K562 (cell line): ENCODE measurements around the gene C11orf98. TPM values are rescaled to one million over a fixed set of nuclear protein-coding genes. Genes with fewer than 3 reads are reported as not detected.

ENCODE experiments used
- BRD9 ChIP-seq: fragments of 450-650 bp; IDR thresholded peaks from 2 replicates; pipeline ENCODE4 v1.6.1; 2018; ENCODE audit warnings: low read depth; ENCODE audit not compliant: partially characterized antibody
- CBX8 ChIP-seq: fragments of 200-600 bp; sonication (generic); IDR thresholded peaks from 2 replicates; pipeline ENCODE4 v1.6.1; 2012; ENCODE audit warnings: borderline replicate concordance, mixed run types, low read depth, mild to moderate bottlenecking, moderate library complexity, mixed read lengths, low read length, control low read depth, inconsistent platforms; ENCODE audit not compliant: poor library complexity, severe bottlenecking; ENCODE audit errors: extremely low read depth
- KLF6 ChIP-seq: fragments of 250-450 bp; sonication (Bioruptor Pico); IDR thresholded peaks from 2 replicates; pipeline ENCODE4 v1.4.0; 2020; ENCODE audit warnings: mild to moderate bottlenecking, moderate library complexity, borderline replicate concordance
- MCM7 ChIP-seq, 2 experiments: fragments of 450-650 bp; IDR thresholded peaks; 2 replicates each; pipeline ENCODE4 v1.6.1; 2016 to 2018
- NCOR1 ChIP-seq: fragments of 450-650 bp; IDR thresholded peaks from 2 replicates; pipeline ENCODE4 v1.6.1; 2016; ENCODE audit warnings: mild to moderate bottlenecking, moderate library complexity
- NELFE ChIP-seq: IDR thresholded peaks from 2 replicates; pipeline ENCODE4 v1.6.1; 2011; ENCODE audit warnings: mild to moderate bottlenecking; ENCODE audit not compliant: insufficient read depth, insufficient read length
- PTRF ChIP-seq: fragments of 450-650 bp; IDR thresholded peaks from 2 replicates; pipeline ENCODE4 v1.6.1; 2016; ENCODE audit warnings: mild to moderate bottlenecking, missing genetic modification characterization, missing compliant biosample characterization
- RFX1 ChIP-seq: fragments of 450-650 bp; IDR thresholded peaks from 2 replicates; pipeline ENCODE4 v1.6.1; 2016; ENCODE audit warnings: mild to moderate bottlenecking, moderate library complexity
- SMARCB1 ChIP-seq: IDR thresholded peaks from 2 replicates; pipeline ENCODE4 v1.6.1; 2011; ENCODE audit warnings: improper control_type of control experiment, low read depth; ENCODE audit not compliant: insufficient read length
- TCF3 ChIP-seq: sonication (generic); formaldehyde crosslinking; IDR thresholded peaks from 2 replicates; pipeline ENCODE4 v1.4.0; 2020; ENCODE audit warnings: mild to moderate bottlenecking, missing genetic modification reagents
- ZNF140 ChIP-seq: fragments of 250-450 bp; sonication (Bioruptor Pico); IDR thresholded peaks from 2 replicates; pipeline ENCODE4 v1.8.0; 2021; ENCODE audit warnings: moderate library complexity, mild to moderate bottlenecking, inconsistent platforms
- ZNF785 ChIP-seq: fragments of 250-450 bp; sonication (Bioruptor Pico); IDR thresholded peaks from 2 replicates; pipeline ENCODE4 v1.4.0; 2020; ENCODE audit warnings: mild to moderate bottlenecking
- polyA plus RNA-seq, 8 experiments: library from polyadenylated mRNA; depleted of rRNA in 4 of 8; stranded (reverse) in 5 of 8; unstranded in 3 of 8; fragments of >200 nt; fragmentation: Nextera tagmentation in 2 of 8; fragmentation: Illumina TruSeq in 1 of 8; extraction: Ambion mirVana in 2 of 8; extraction: Trizol in 1 of 8; gene quantifications; 2 replicates each; pipeline versions ENCODE4 v1.2.1 to v1.2.3, GENCODE V29; 2011 to 2014; ENCODE audit warnings: inconsistent platforms in 1 of 8, missing spikeins in 1 of 8
- total RNA-seq, 7 experiments: library from RNA; depleted of rRNA in 6 of 7; stranded (reverse); fragments of >200 nt in 6 of 7; fragmentation: Illumina TruSeq in 2 of 7; extraction: Trizol in 2 of 7; gene quantifications; 2 replicates each; pipeline versions ENCODE4 v1.2.1 to v1.2.3, GENCODE V29; 2011 to 2021; ENCODE audit warnings: low replicate concordance in 1 of 7
- TF ChIP-seq, protein P1 (sequence below): sonication (generic); formaldehyde crosslinking; IDR thresholded peaks from 2 replicates; pipeline ENCODE4 v1.5.0; 2020; ENCODE audit warnings: missing genetic modification reagents
- TF ChIP-seq, protein P2 (sequence below): fragments of 250-450 bp; sonication (Bioruptor Pico); IDR thresholded peaks from 2 replicates; pipeline ENCODE4 v1.5.0; 2021; ENCODE audit warnings: mild to moderate bottlenecking, moderate library complexity
- TF ChIP-seq, protein P3 (sequence below): fragments of 250-450 bp; sonication (Bioruptor Pico); IDR thresholded peaks from 2 replicates; pipeline ENCODE4 v1.5.1; 2021; ENCODE audit warnings: mild to moderate bottlenecking
- TF ChIP-seq, protein P4 (sequence below), 2 experiments: fragments of 450-650 bp; conservative IDR thresholded peaks; 2 replicates each; pipeline ENCODE4 v1.6.1; 2017; ENCODE audit warnings: mild to moderate bottlenecking in 2 of 2, moderate library complexity in 2 of 2
- TF ChIP-seq, protein P5 (sequence below): sonication (generic); formaldehyde crosslinking; IDR thresholded peaks from 2 replicates; pipeline ENCODE4 v1.8.0; 2022; ENCODE audit warnings: missing genetic modification reagents, mild to moderate bottlenecking, borderline replicate concordance

C11orf98 gene
- total and polyA plus RNA-seq, 9 of the 15 experiments (the other 6 are each of a cell fraction or from before 2014, with no cell fraction given), result 103 to 352 (median 218) TPM

DNA sequence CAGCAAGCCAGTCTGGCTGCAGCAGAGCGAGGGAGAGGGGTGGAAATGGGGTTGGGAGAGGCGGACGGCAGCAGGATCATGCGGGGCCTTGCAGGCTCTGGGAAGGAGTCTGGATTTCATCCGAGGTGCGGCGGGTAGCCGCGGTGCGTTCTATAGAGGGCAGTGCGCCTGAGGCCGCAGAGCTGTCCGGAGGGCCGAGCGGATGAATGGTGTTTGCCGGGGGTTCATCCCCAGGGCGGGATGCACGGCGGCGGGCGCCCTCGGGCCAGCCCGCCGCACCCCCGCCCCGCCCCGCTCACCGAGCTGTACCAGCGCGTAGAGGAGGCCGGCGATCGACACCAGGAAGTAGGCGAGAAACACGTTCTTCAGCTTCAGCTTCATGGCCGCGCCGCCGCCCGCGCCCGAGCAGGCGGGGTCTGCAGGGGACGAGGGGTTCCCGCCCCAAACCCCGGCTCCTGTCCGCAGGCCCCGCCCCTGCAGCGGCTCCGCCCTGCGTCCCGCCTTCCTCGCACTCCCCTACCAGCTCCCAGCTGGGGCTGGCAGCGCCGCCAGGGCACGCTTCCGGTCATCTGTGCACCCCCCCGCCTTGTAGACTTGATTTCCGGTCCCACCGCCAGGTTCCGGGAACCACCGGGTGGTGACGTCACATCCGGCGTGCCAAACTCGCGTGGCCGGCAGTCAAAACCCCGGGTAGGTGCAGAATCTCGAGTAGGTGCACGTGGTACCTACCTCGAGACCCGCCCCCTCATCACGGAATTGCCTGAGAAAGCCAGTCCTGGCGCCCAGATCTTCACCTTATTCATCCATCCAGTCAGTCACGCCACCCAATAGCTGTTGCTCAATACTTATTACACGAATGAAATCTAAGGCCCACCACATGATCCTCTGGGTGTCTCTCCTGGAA, 43.2 kb downstream of the C11orf98 start, which contains the start of gene B3GAT3 (continued):
- TF ChIP-seq, protein P1, sequence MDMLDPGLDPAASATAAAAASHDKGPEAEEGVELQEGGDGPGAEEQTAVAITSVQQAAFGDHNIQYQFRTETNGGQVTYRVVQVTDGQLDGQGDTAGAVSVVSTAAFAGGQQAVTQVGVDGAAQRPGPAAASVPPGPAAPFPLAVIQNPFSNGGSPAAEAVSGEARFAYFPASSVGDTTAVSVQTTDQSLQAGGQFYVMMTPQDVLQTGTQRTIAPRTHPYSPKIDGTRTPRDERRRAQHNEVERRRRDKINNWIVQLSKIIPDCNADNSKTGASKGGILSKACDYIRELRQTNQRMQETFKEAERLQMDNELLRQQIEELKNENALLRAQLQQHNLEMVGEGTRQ (CRISPR knock-in tag), result peak; percentile 69
- TF ChIP-seq ZNF785, result no peak
- TF ChIP-seq, protein P2, sequence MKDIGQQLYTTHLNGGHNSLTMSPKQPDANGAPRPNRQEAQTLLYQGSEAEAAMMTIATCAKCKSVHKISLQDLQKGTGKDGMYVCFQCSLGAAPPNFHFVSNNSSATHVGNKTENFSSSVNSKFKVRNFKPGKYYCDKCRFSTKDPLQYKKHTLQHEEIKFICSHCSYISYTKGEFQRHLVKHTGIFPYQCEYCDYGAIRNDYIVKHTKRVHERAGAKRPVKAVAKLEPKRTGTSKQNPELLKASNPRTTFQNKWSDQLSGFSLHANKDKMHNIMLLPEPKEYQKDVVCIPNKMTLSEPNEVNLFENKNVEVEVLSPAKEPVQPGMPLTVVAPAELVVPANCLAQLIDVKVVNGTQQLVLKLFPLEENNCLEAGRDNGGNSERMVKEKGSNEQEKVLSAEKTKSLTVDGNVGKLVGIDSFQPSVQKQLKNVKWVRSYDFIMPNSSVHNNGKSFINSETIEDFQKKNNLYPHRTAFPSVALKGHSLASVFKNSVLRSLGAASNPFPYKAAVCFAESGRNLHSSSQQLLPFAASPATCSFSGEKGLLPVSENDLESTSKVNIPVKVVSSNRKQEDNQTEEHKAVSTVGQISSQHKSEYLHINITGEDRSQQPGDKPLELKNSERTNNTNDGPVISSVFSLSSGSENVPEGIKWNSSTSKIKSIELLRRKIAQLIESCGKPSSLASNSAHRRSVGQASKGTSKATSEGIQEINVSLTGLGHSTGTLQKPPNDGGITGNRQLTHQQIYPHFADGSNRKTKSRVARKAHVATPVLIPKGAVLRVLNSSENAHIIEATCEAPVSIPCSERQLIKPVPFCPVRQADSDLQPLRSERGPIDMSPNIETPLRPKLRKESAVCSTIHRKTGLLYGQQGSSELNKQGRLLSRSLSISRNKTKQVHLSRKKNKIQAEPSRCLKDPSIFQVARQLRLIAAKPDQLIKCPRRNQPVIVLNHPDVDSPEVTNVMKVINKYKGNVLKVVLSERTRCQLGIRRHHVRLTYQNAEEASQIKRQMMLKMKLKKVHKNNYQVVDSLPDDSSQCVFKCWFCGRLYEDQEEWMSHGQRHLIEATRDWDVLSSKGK (CRISPR knock-in tag), result no peak
- TF ChIP-seq ZNF140 (CRISPR knock-in tag), result no peak
- TF ChIP-seq RFX1, result no peak
- no peak for TF ChIP-seq BRD9
- TF ChIP-seq MCM7 (IDR thresholded peaks at IDR 0.05), result no peak
- no peak for TF ChIP-seq PTRF (tag)
- TF ChIP-seq, protein P3, sequence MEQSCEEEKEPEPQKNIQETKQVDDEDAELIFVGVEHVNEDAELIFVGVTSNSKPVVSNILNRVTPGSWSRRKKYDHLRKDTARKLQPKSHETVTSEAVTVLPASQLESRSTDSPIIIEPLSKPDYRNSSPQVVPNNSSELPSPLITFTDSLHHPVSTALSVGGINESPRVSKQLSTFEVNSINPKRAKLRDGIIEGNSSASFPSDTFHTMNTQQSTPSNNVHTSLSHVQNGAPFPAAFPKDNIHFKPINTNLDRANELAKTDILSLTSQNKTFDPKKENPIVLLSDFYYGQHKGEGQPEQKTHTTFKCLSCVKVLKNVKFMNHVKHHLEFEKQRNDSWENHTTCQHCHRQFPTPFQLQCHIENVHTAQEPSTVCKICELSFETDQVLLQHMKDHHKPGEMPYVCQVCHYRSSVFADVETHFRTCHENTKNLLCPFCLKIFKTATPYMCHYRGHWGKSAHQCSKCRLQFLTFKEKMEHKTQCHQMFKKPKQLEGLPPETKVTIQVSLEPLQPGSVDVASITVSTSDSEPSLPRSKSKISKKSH, result no peak
- no peak for TF ChIP-seq NELFE
- TF ChIP-seq, protein P4, sequence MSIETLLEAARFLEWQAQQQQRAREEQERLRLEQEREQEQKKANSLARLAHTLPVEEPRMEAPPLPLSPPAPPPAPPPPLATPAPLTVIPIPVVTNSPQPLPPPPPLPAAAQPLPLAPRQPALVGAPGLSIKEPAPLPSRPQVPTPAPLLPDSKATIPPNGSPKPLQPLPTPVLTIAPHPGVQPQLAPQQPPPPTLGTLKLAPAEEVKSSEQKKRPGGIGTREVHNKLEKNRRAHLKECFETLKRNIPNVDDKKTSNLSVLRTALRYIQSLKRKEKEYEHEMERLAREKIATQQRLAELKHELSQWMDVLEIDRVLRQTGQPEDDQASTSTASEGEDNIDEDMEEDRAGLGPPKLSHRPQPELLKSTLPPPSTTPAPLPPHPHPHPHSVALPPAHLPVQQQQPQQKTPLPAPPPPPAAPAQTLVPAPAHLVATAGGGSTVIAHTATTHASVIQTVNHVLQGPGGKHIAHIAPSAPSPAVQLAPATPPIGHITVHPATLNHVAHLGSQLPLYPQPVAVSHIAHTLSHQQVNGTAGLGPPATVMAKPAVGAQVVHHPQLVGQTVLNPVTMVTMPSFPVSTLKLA (conservative IDR thresholded peaks at IDR 0.05), result peak; percentile 99 to 100
- TF ChIP-seq TCF3 (CRISPR knock-in tag), result 0 out of 2 replicates have a peak, but pooled peaks have one; percentile 27
- TF ChIP-seq, protein P5, sequence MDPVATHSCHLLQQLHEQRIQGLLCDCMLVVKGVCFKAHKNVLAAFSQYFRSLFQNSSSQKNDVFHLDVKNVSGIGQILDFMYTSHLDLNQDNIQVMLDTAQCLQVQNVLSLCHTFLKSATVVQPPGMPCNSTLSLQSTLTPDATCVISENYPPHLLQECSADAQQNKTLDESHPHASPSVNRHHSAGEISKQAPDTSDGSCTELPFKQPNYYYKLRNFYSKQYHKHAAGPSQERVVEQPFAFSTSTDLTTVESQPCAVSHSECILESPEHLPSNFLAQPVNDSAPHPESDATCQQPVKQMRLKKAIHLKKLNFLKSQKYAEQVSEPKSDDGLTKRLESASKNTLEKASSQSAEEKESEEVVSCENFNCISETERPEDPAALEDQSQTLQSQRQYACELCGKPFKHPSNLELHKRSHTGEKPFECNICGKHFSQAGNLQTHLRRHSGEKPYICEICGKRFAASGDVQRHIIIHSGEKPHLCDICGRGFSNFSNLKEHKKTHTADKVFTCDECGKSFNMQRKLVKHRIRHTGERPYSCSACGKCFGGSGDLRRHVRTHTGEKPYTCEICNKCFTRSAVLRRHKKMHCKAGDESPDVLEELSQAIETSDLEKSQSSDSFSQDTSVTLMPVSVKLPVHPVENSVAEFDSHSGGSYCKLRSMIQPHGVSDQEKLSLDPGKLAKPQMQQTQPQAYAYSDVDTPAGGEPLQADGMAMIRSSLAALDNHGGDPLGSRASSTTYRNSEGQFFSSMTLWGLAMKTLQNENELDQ, result no peak
- TF ChIP-seq NCOR1, result no peak
- no peak for TF ChIP-seq SMARCB1
- TF ChIP-seq KLF6, result no peak
- no peak for TF ChIP-seq CBX8
